Effector CD4-positive, alpha-beta T cell (primary cell): ENCODE results near the gene HUWE1.

Experiments used
- DNase-seq: peaks from one replicate; pipeline ENCODE4 v3.0.0-alpha.2; 2020

HUWE1 gene

GRCh38 chrX:53486285-53486684 is 200.2 kb downstream of the HUWE1 start:
- no peak for DNase-seq

- DNase-seq: no peak
Measured at GRCh38 chrX:53483838-53484405, 202.6 kb downstream of the HUWE1 start.

DNA sequence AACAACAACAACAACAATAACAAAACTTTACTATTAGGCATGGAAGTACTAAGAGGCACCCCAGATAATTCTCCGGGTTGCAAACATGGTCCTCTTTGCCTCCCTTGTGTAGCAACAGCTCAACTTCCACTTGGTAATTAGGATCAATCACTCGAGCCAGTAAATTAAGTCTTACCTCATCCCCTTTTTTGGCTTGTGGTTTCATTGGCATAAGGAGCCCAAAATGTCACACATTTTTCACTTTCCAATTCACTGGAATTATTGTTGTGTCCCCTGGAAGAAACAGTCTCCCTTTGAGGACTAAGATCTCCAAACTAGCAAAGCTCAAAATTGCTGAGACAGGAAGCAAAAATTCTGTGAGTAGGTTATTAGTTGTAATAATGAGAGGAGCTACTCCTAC is 203.1 kb downstream of the HUWE1 start:
- DNase-seq: no peak
